Activated gamma-delta T cell (primary cell): ENCODE results near the gene MACROD2.

Source experiments
- DNase-seq: peaks from one replicate; lab custom pipeline; 2025; lab: John Stamatoyannopoulos, UW

The MACROD2 gene

DNA sequence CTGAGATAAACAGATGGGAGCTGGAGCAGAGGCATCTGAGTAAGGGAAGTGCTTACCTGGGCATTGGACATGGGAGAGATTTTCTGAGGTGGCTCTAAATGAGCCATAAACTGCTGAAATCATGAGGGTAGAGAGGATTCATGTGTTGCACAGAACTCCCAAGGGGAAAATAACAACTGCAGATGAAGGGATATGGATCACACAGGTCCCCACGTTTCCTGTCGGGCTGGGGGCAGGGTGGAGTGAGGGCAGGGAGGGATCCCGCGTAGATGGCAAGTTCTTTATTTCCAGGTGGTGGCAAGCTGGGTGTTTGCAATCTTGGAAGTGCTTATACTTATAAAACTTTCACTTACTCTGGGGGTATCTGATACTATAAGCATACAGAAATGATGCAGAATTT lies 764.7 kb downstream of the MACROD2 start:
- no peak for DNase-seq

DNA sequence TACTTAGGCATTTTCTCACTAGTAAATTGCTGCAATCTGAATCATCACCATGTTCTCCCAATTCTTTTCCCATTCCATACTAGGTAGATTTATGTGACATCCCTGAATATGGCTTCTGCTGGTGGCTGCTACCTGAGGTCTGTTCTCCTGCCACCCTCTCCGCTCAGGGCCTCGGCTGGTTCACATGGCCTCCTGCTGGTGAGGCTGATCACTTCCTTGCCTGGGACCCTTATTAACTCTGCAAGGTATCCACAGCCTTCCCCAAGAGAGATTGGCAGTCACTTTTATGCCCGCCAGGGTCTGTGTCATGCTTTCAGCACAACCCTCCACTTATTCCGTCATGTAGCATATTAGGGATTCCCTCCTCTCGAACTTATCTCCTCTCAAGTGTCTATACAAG lies 766.6 kb downstream of the MACROD2 start:
- DNase-seq = no peak

DNA sequence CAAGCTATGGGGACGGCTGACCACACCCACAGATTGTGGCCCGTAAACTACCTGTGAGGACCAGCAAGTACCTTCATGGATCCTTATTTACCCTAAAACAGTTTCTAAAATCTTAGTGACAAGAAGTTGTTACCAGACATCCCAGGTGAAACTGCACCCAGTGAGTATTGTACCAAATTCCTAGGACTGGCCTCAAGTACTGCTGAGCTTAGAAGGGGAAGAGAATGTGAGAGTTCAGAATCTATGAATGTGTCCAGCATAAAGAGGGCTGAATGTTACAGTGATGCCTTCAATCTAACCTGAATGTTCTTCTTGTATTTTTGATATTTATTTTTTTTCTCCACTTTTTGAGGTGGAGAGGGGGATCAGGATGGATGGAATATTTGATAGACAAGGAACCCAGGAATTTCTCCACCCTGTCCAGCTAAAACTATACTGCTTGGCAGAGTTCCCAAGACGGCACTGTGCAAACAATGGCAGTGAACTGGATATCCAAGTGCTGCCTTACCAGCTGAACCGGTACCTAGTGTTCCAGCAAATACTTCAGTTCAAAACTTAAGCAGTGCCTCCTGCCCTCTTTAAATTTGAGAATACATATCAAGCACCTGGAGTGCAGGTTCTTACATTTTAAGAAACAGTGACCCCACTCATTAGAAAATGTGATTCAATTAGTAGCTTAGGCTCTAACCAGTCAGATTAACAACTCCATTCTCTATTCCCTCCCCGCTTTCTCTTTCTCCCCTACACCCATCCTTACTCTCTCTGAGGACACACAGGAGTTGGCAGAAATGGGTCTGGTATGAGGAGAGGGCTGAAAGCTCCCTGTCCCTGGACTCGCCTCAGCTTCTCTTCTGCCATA lies 769.4 kb downstream of the MACROD2 start:
- no peak for DNase-seq

DNA sequence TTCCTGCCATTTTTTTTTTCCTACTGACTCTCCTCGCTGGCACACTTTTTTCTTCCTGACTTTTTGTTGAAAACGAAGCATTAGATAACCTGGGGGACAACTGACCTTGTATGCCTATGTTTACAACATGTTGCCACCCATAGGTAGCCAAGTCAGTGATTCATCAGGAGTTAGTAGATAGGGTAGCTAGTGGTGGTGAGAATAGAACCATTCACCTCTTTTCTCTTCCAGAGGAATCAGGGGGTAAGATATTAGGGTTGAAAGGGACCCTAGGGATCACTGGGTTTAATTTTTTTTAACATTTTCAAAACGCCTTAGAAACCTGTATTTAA lies 770.0 kb downstream of the MACROD2 start:
- no peak for DNase-seq

DNA sequence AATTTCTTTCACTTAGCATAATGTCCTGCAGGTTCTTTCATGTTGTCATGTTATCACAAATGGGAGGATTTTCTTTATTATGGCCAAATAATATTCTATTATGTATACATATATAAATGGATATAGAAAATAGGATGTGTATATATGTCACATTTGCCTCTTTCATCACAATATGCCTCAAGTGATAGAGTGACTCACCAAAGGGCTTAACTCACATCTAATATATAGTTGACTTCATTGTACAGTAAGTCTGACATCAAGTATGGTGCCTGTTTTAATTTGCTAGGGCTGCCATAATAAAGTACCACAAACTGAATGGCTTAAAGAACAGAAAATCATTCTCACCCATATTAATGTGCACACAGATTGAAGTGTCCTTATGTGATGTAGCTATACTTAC lies 778.2 kb downstream of the MACROD2 start:
- no peak for DNase-seq

DNA sequence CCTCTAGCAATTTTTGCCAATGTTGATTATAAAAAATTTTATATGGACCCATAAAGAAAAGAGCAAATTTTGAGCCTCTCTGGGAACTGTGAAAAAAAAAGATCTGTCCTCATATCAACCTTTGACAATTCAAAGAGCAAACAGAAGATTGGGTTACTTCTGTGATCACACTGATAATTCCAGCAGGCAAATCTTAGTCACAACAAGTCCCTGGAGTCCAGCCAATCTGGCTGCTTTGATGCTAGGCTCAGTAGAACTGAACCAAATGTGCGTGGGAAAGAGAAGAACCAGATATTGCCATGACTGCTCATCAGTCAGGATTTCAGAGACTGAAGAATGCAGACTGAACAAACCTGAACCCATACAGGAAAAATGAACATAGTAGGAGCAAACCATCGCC lies 780.5 kb downstream of the MACROD2 start:
- no peak for DNase-seq

DNA sequence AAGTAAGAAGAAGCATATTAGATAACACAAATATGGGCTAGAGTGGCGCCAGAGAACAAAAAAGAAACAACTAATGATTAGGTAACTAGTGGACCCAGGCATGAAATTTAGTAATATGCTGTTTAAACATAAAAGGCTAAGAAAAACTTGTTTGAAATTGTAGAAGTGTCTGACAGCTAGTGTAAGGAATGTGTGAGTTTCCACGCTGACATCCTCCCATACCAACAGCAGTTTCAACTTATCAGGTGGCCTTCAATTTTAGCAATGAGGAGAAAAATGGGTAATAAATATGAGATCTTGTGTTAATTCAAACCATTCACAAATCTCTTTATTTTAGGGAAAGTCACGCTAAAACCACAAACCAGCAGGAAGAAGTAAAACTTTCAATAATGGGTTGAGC lies 782.3 kb downstream of the MACROD2 start:
- no peak for DNase-seq

DNA sequence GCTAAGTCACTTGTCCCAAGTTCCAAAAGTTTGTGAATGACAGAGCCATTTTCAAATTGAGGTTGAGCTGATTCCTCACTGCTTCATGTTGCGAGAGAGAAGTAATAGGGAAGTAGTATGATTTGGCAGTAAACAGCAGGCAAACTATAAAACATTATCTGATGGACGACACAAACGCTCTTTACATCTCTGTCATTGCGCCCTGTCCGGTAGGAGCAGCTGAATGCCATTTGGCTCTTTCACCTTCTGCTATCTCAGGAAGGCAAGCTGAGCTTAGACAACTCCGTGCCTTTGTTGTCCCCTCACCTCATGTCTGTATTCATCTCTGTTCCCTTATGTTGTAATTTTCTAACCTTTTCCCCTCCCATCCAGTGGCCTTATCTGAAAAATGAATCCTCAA lies 782.8 kb downstream of the MACROD2 start:
- DNase-seq = no peak

DNA sequence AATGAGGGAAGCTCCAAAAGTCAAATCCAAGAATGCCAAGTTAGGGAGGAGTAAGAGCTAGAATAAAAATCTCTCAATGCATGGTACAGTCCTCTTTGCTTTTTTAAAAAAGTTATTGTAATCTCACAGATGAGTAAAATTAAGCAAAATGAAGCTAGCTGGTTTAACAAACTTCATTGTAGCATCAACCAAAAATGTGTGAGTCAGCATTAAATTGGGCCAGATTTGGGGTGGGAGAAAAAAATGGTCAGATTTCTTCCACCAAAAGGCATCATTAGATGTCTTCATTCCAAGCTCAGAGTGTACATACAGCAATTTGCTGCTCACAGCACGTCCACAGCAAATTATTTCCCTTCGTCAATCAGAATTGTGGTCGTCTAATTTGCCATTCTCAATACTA lies 783.6 kb downstream of the MACROD2 start:
- no peak for DNase-seq

DNA sequence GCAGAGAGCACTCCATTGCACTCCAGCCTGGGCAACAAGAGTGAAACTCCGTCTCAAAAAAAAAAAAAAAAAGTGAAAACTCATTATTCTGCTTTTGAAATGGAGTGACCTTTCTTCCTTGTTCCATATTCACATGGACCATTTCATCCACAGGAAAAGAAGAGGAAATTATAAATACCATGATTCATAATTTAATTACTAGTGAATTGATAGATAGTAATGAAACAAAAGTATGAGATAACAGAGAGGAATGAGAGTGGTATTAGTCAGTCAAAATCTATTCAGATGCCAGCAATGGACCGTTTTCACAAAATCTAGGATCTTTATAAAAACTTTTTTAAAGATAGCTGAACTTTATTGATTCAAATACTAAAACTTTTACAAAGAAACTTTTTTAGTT lies 785.2 kb downstream of the MACROD2 start:
- DNase-seq = no peak

DNA sequence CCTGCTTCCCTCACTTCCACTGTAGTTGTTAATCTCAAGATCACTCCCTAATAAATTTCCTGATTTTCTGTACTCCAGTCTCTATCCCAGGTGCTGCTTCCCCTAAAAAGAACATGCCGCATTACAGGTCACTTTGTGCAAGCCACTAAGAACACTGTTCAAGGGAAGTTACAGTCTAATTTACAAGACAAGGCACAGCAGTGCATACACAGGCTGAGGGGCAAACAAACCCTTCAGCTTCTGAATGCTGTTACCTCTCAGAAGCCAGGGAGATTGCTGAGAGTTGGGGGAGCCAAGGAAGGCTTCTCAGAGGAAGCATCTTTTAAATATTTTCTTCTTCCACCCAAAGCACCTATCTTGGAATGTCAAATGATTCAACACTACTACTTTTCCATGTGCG lies 787.4 kb downstream of the MACROD2 start:
- no peak for DNase-seq

DNA sequence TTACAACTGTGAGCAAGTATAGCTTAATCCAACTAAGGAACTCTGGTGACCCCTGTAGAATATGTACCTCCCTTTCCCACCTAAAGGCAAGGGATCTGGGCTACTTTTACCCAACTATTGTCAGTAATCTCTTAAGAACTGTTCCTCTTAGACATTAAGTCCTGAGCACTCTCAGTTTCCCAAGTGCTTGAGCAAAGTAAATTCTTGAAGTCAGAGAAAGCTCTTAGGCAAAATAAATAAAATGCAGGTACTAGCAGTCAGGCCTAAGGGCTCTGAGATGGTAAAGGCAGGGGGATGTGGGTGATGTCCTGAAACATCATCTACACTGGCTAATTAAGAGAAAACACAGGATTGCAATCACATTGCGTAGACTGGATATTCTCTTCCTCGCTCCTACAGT lies 788.5 kb downstream of the MACROD2 start:
- DNase-seq = no peak

DNA sequence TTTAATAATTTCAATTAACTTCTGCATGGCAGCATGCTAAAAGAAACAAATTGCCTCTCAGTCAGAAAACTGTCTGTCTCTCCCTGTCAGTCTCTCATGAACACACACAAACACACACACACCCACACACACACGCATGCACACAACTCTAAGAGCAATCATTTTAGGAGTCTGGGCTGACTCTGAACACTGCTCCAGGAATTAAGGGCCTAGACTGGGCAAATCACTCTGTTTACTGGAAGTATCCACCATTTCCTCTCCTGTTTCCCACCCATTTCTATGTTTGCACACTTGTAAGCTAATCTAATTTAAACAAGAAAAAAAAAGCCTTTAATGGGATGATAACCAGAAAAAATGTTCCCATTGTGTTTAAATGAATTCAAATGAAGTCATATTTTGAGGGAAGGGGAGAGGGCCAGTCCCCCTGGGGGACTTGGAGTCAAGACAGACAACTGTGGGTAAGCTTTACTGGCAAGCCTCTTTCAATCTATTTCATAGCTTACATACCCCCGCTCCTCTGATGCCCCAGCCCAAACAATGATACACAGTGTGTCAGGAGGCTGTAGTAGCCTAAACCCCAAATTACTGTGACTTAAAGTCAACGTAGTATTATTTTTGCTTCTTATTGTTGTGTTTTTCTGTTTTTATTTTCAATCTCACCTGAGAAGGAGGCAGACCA lies 789.9 kb downstream of the MACROD2 start:
- DNase-seq = no peak

DNA sequence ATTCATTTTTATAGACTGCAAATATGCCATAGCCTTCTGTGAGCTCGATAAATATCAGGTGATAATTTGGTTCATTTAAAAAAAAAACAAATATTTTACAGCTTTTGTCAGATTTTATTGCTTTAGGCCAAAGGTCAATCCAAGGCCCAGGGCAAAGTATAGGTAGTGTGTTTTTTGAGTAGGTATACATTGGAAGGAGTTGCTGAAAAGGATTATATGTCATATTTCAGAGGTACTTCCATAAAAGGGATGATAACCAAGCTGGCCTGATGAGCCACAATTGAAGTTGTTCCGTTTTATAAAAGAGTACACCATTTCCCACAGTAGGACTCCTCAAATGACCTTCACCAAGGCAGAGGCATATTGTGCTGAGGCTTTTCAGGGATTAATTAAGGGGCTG lies 794.9 kb downstream of the MACROD2 start:
- no peak for DNase-seq

DNA sequence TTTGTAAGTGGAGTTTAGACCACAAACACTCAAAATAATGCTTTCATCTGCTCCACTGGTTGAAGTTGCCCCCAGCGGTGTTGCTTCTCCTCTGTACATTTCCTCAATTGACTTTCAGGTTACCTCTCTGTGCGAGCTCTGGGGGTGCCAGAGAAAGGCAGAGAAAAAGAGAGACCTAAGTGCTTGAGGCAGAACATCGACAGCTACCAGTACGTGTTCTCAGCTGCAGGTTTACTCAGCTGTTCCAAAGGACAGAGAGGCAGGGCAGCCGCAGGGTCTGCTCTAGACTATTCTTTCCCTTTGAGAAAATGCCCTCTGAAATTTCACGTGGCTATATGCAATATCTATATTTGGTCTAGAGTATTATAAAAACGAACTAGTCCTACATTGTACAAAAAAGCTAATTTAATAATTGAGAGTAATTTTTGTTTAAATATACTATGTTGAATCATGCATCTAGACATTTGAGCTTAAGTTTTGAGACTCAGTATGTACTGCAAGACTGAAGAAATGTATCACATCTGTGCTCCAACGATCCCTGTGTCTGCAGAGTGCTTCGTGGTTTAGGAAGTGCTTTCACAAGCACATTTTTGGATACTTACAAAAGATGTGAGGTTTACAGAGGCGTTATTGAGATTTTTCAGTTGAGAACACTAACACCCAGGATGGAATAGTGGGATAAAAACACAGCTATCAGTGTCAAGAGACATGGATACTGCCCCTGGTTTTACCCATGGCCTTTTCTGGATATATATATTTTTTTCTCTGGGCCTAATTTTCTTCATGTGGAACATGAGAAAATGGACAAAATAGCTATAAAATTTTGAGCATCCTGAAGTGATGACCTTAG lies 795.7 kb downstream of the MACROD2 start:
- DNase-seq = no peak

DNA sequence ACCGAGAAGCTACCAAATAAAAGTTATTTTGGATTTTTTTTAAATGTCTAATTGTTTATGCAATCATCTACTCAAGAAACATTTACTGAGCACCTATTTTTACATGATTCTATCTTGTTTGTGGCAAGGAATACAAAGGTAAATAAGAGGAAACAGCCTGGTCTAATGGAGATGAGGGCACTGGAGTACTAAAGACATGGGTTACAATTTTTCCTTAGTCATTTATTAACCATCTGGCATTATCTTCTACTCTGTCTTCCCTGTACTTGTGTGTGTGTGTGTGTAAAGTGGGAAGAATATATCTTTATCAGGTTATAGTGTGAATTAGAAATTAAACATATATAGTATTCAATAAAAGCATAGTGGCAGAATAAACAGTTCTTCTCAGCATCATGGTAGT lies 797.6 kb downstream of the MACROD2 start:
- no peak for DNase-seq

DNA sequence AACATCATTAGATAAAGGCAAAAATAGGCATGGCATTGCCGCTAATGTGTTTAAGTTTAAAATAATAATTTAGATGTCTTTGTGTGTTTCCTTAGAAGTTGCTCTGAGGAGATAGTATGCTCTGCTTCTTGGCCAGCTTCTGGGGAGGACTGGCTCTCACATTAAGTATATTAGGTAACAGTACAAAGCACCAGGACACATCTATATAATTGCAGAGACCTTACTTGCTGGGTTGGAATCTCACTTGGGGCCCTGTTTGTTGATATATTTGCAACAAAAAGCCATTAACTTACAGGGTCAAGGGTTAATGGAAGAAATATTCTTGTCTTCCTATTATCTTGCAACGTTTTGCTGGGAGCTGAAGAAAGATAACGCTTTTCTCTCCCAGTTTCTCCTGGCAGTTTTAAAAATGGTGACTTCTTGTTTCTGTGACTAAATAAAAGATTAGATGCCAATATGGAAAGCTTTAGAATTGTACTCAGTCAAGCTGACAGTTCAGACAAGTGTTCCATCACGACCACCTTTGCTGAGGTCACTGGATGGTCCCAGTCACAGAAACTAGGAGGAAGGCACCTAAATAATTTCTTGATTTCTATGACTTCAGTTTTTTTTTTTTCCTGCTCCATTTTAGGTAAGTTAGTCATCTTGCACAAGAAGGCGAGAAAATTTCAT lies 804.4 kb downstream of the MACROD2 start:
- DNase-seq = no peak

DNA sequence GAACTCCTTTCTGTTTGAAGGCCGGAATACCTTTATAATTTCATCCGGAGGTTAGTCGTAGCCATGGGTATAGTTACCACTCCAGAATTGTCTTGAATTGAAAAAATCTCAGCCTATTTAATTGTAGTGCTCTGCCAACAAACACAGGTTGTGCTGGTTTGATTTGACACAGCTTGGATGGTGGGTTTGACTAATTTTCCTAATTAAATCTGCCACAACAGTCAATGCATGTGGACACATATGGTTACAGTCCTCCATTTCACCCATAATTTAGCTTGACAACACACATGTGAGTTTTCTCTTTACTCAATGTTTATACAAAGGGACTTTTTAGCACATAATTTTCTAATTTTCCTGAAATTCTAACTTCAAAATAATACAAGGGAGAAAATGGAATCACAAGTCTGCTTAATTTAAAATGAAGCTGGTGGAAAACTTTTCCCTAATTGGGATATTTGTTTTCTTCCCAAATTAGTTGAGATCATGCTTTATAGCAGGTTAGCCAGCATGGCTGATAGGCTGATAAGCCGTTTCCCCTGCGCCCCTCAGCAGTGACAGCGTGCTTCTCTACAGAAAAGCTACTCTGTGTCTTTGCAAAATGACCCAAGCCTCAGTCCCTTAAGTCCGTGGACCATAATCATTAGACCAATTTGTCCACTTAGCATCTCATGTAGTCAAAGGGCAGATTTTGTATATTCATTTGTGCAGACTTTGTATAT lies 805.5 kb downstream of the MACROD2 start:
- DNase-seq = no peak

DNA sequence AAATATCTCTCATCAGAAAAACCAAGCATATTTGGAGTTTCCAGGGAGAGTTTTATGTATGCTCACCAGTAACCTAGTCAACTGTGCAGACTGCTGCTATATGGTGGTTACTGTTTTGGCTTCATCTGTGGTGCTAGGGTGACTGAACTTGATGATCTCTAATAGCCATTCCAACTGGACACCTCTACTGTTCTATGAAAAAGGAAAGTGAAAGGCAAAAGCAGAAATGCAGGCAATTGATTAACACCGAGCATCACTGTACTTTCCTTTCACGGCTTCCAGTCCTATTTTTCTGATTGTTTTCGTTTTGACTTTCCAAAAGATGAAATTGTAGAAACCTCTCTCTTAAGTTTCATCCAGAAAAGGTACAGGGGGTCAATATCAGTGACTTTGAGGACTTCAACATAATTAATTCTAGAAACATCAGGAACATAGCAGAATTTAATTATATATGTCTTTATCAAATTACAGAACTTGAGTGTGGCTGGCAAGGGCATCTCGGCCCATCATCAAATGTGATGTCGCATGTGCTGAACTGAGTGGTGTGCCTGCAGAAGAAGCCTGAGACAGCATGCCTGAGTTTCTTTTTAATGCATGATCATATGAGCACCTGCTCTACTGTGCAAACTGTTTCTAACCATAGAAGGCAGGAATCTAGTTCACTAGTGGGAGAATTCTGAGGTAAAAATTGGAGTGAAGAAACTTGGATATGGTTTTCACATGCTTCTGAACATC lies 806.4 kb downstream of the MACROD2 start:
- DNase-seq = no peak

DNA sequence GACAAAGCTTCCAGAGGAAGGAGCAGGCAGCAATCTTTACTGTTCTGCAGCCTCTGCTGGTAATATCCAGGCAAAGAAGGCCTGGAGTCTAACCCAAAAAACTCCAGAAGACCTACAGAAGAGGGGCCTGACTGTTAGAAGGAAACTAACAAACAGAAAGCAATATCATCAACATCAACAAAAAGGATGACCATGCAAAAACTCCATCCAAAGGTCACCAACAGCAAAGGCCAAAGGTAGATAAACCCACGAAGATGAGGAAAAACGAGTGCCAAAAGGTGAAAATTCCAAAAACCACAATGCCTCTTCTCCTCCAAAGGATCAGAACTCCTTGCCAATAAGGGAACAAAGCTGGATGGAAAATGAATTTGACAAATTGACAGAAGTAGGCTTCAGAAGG lies 811.9 kb downstream of the MACROD2 start:
- no peak for DNase-seq

DNA sequence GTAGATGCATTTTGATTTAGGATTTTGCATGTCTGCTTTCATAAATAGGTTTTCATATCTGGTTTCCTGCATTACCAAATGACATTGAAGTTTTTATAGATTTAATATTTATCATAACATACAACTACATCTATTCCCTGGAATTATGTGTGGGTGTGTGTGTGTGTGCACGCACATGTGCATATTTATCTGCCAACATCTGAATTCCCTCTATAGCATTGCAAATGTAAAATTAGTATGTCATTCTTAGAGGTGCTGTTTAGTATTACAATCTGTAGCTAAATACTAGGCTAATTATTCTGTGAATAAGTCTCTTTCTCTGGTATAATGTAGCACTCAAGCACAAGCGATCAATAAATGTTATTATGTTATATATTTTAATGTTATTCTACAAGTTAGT lies 820.0 kb downstream of the MACROD2 start:
- no peak for DNase-seq
